Measurements from ENCODE around the gene PLA2G6. TPM values are rescaled to one million over a fixed set of nuclear protein-coding genes. Genes with fewer than 3 reads are reported as not detected.

Gene PLA2G6
- total and polyA plus RNA-seq, 2 of the 8 experiments (the other 6 are each of a cell fraction or from before 2014, with no cell fraction given), result 13.2 to 21.0 TPM

GRCh38 chr22:38170469-38170868, 11.2 kb downstream of the PLA2G6 start:
- H3K27me3 ChIP-seq (replicated peaks in 1 of 4; ENCODE audit: control insufficient read depth in 3 of 4, extremely low read depth in 1 of 4, insufficient read depth in 3 of 4, low read length in 3 of 4), result no peaks in the 10 kb centered on the region
- no peak overlapping the region for H3K18ac ChIP-seq (ENCODE audit: extremely low read depth, low read length)
- no peak overlapping the region for H3K9ac ChIP-seq (replicated peaks in 1 of 4; ENCODE audit: extremely low read depth in 1 of 4, low read depth in 3 of 4, low read length in 3 of 4)
- H4K20me1 ChIP-seq (replicated peaks in 1 of 2; ENCODE audit: control insufficient read depth in 1 of 2, insufficient read depth in 2 of 2, low read length in 2 of 2), result no peaks in the 10 kb centered on the region
- H3K79me2 ChIP-seq (ENCODE audit: control insufficient read depth in 1 of 2, insufficient read depth in 2 of 2, low read length in 2 of 2), result no peaks in the 10 kb centered on the region
- H2BK20ac ChIP-seq (ENCODE audit: low read length), result no peak overlapping the region
- no peak overlapping the region for H3K27ac ChIP-seq (ENCODE audit: low read depth, low read length)
- no peaks in the 10 kb centered on the region for H3K9me3 ChIP-seq (ENCODE audit: insufficient read depth in 2 of 2, low read depth in 1 of 2, low read length in 1 of 2)
- H2AK5ac ChIP-seq (ENCODE audit: low read depth, low read length), result no peak overlapping the region
- CTCF ChIA-PET (ENCODE audit: partially characterized antibody), result no interaction called here
- H3K14ac ChIP-seq (ENCODE audit: insufficient read length), result no peak overlapping the region
- DNase-seq (ENCODE audit: low read depth in 1 of 2, low spot score in 2 of 2), result no peak
- H4K8ac ChIP-seq (ENCODE audit: extremely low read depth, insufficient read depth, low read length), result no peak overlapping the region
- no peak overlapping the region for H3K4me3 ChIP-seq (ENCODE audit: extremely low read depth in 1 of 4, insufficient read depth in 2 of 4, low read depth in 3 of 4, low read length in 4 of 4)
- POLR2A ChIA-PET (ENCODE audit: partially characterized antibody), result no interaction called here
- H2BK15ac ChIP-seq (ENCODE audit: low read length), result no peak overlapping the region
- no peaks in the 10 kb centered on the region for H3K23me2 ChIP-seq (ENCODE audit: low read depth, low read length)
- H3K4me1 ChIP-seq (replicated peaks in 1 of 4; ENCODE audit: control insufficient read depth in 3 of 4, insufficient read depth in 4 of 4, low read length in 3 of 4), result peaks cover 0 to 4% (median 2%) of the 10 kb centered on the region in 4 experiments; a peak in 3 of 7 replicates
- no peak overlapping the region for H3K23ac ChIP-seq (ENCODE audit: insufficient read length)
- TF ChIP-seq PHF8 (conservative IDR thresholded peaks at IDR 0.05; ENCODE audit: low read depth, low read length), result no peak
- no peak for TF ChIP-seq HDAC2 (IDR thresholded peaks at IDR 0.05; ENCODE audit: borderline replicate concordance in 1 of 2, low read depth in 2 of 2, low read length in 2 of 2)
- no peak for TF ChIP-seq ZNF274 (IDR thresholded peaks at IDR 0.05; ENCODE audit: borderline replicate concordance, extremely low read depth, low read length)
- no peak for TF ChIP-seq SUZ12 (IDR thresholded peaks at IDR 0.05; ENCODE audit: low read length)
- TF ChIP-seq CEBPB (IDR thresholded peaks at IDR 0.05; ENCODE audit: low read depth, low read length), result no peak
- no peak for TF ChIP-seq ASH2L (IDR thresholded peaks at IDR 0.05; ENCODE audit: low read length)
- no peak for TF ChIP-seq SRF (IDR thresholded peaks at IDR 0.05; ENCODE audit: low read depth, low read length)
- no peak for TF ChIP-seq POLR2AphosphoS5 (IDR thresholded peaks at IDR 0.05; ENCODE audit: low read depth, low read length)
- no peak for TF ChIP-seq EZH2 (IDR thresholded peaks at IDR 0.05; ENCODE audit: low read depth, low read length, severe bottlenecking)
- H2AFZ ChIP-seq (ENCODE audit: low read length), result no peak overlapping the region
- no peak overlapping the region for H3K4me2 ChIP-seq (ENCODE audit: insufficient read depth in 1 of 2, low read depth in 2 of 2, low read length in 2 of 2)
- no peak overlapping the region for H2BK12ac ChIP-seq (ENCODE audit: low read depth, low read length)
- no peak for FAIRE-seq
- H3K79me1 ChIP-seq (ENCODE audit: low read depth, low read length), result no peaks in the 10 kb centered on the region
- no peaks in the 10 kb centered on the region for H3K36me3 ChIP-seq (ENCODE audit: control insufficient read depth in 2 of 4, insufficient read depth in 4 of 4, low read length in 3 of 4)
- WGBS, 2 experiments (ENCODE audit: extremely low coverage in 1 of 2, insufficient coverage in 1 of 2, insufficient read length in 1 of 2, insufficient replicate concordance in 2 of 2, low coverage in 1 of 2, low lambda C conversion rate in 2 of 2, missing lambda C conversion rate in 1 of 2), result 97% methylated on average over 5 of the region's 5 CpGs; no CpG with 5 or more reads in 1 of the 2 experiments
- H3K4ac ChIP-seq (replicated peaks; ENCODE audit: insufficient read length, low read depth, low read length), result no peak overlapping the region
- no peak overlapping the region for H4K91ac ChIP-seq (replicated peaks; ENCODE audit: insufficient read length, low read length)
- H2BK120ac ChIP-seq (replicated peaks; ENCODE audit: low read depth, low read length), result no peak overlapping the region
- no peak overlapping the region for H2BK5ac ChIP-seq (ENCODE audit: low read depth, low read length)
- H4K5ac ChIP-seq (ENCODE audit: insufficient read length, low read depth, low read length), result no peak overlapping the region
- H3K56ac ChIP-seq (replicated peaks; ENCODE audit: insufficient read length, low read depth, low read length), result no peak overlapping the region
